K562 (cell line): ENCODE data around the gene CASR. TPM values are rescaled to one million over a fixed set of nuclear protein-coding genes. Genes with fewer than 3 reads are reported as not detected.
A peak's percentile ranks its signal among the peaks of the same experiment; 100 is the strongest.

Experiments used
- ATAC-seq: fragments of 200-7000 bp; cut with Tn5 transposase; 3 replicates; pipeline ENCODE4 v1.9.1; 2020; ENCODE audit warnings: moderate library complexity
- BruUV-seq: library from RNA; stranded (reverse); fragments of 400-500 nt; replicated peaks from 2 replicates; lab custom pipeline; 2021; lab: Mats Ljungman, UMichigan
- CTCF ChIA-PET: fragments of 300-600 bp; formaldehyde crosslinking; extraction: SDS; loops from one replicate; lab custom pipeline; 2021; ENCODE audit warnings: low intra/inter-chr PET ratio; lab: Yijun Ruan, JAX
- POLR2A ChIA-PET: fragments of 300-600, 350-650 bp; sonication (Branson Sonifier 250); formaldehyde crosslinking; extraction: SDS; loops from one replicate; lab custom pipeline; 2021; ENCODE audit warnings: antibody characterized with exemption, inconsistent platforms; lab: Yijun Ruan, JAX
- DNase-seq, 4 experiments: peaks; one replicate each; pipeline versions ENCODE4 v3.0.0 to v3.0.0-alpha.2; 2011 to 2018; ENCODE audit warnings: low spot score in 3 of 4, mixed read lengths in 3 of 4; ENCODE audit errors: extremely low read depth in 1 of 4
- FAIRE-seq: peaks from 2 replicates; lab custom pipeline; 2011; peaks lifted over from hg19 to GRCh38; lab: Jason Lieb, UNC
- H2AFZ ChIP-seq: 2 replicates; pipeline ENCODE4 v1.6.0; 2011; ENCODE audit warnings: low read depth, low read length, control low read depth, inconsistent platforms
- H3K27ac ChIP-seq: fragments of 200-600 bp; 3 replicates; pipeline ENCODE4 v1.8.0; 2011; ENCODE audit warnings: low read depth, mild to moderate bottlenecking, control low read depth, inconsistent platforms, low read length, moderate library complexity, mixed read lengths; ENCODE audit errors: extremely low read depth
- H3K27me3 ChIP-seq, 2 experiments: fragments of 300-600 bp in 1 of 2; 2 replicates in 1 of 2; 3 replicates in 1 of 2; pipeline versions ENCODE4 v1.6.0 to v1.8.0; 2011; ENCODE audit warnings: inconsistent platforms in 2 of 2, low read length in 2 of 2, mild to moderate bottlenecking in 1 of 2, mixed read lengths in 1 of 2, moderate library complexity in 1 of 2; ENCODE audit not compliant: control insufficient read depth in 2 of 2, insufficient read depth in 2 of 2
- H3K36me3 ChIP-seq: fragments of 300-600 bp; 3 replicates; pipeline ENCODE4 v1.8.0; 2011; ENCODE audit warnings: mild to moderate bottlenecking, low read length, inconsistent platforms; ENCODE audit not compliant: control insufficient read depth, insufficient read depth
- H3K4me1 ChIP-seq, 2 experiments: fragments of 200-600 bp in 1 of 2; replicated peaks in 1 of 2; 2 replicates in 1 of 2; 3 replicates in 1 of 2; pipeline versions ENCODE4 v1.5.1 to v1.8.0; 2011; ENCODE audit warnings: inconsistent platforms in 2 of 2, low read length in 2 of 2, mild to moderate bottlenecking in 1 of 2, mixed read lengths in 1 of 2, moderate library complexity in 1 of 2; ENCODE audit not compliant: control insufficient read depth in 2 of 2, insufficient read depth in 2 of 2
- H3K4me2 ChIP-seq: 2 replicates; pipeline ENCODE4 v1.6.1; 2011; ENCODE audit warnings: low read length, control low read depth, inconsistent platforms, mixed read lengths; ENCODE audit not compliant: insufficient read depth
- H3K4me3 ChIP-seq: fragments of 200-600 bp; sonication (generic), shearing (Covaris generic); 2 replicates; pipeline ENCODE4 v1.5.1; 2016; ENCODE audit warnings: control low read depth, inconsistent platforms
- H3K79me2 ChIP-seq: fragments of 200-600 bp; 3 replicates; pipeline ENCODE4 v1.8.0; 2011; ENCODE audit warnings: low read length, inconsistent platforms; ENCODE audit not compliant: control insufficient read depth, insufficient read depth
- H3K9ac ChIP-seq, 2 experiments: 2 replicates each; pipeline versions ENCODE4 v1.6.0 to v1.6.1; 2011; ENCODE audit warnings: low read depth in 2 of 2, low read length in 2 of 2, control low read depth in 1 of 2, inconsistent platforms in 1 of 2, mild to moderate bottlenecking in 1 of 2, mixed read lengths in 1 of 2; ENCODE audit not compliant: insufficient read depth in 1 of 2
- H3K9me1 ChIP-seq: one replicate; pipeline ENCODE4 v1.6.0; 2011; ENCODE audit warnings: inconsistent platforms, mild to moderate bottlenecking, low read length, moderate library complexity; ENCODE audit not compliant: control insufficient read depth, insufficient read depth
- H3K9me3 ChIP-seq: replicated peaks from 2 replicates; pipeline ENCODE4 v1.5.1; 2011; ENCODE audit warnings: low read depth, low read length, inconsistent platforms; ENCODE audit not compliant: control insufficient read depth, insufficient read depth
- H4K20me1 ChIP-seq: replicated peaks from 2 replicates; pipeline ENCODE4 v1.6.1; 2011; ENCODE audit warnings: low read length, inconsistent platforms, mixed read lengths; ENCODE audit not compliant: control insufficient read depth, insufficient read depth
- BRD9 ChIP-seq: fragments of 450-650 bp; IDR thresholded peaks from 2 replicates; pipeline ENCODE4 v1.6.1; 2018; ENCODE audit warnings: low read depth; ENCODE audit not compliant: partially characterized antibody
- DDX20 ChIP-seq: fragments of 450-650 bp; IDR thresholded peaks from 2 replicates; pipeline ENCODE4 v1.6.1; 2016; ENCODE audit warnings: missing genetic modification characterization, low read depth, mild to moderate bottlenecking, missing compliant biosample characterization, moderate library complexity
- KDM1A ChIP-seq, 2 experiments: fragments of 450-650 bp; IDR thresholded peaks; 2 replicates each; pipeline ENCODE4 v1.6.1; 2016; ENCODE audit warnings: mild to moderate bottlenecking in 2 of 2
- RBM34 ChIP-seq: fragments of 200-400 bp; formaldehyde crosslinking; IDR thresholded peaks from 2 replicates; pipeline ENCODE4 v1.6.1; 2018; ENCODE audit warnings: low read length, borderline replicate concordance; ENCODE audit not compliant: insufficient read depth
- WGBS: fragments of 100-300 bp; shearing (Covaris generic); methylation state at CpG from one replicate; pipeline ENCODE4 v1.1.6; 2016; ENCODE audit warnings: low coverage, mixed read lengths; ENCODE audit not compliant: insufficient coverage; ENCODE audit errors: missing lambda C conversion rate; 5-methylcytosine and 5-hydroxymethylcytosine counted together
- in situ Hi-C: fragments of 300-500 bp; cut with MboI; formaldehyde crosslinking; loops from 4 replicates; pipeline ENCODE4 v1.15.0; 2018; ENCODE audit warnings: inconsistent platforms, mixed read lengths
- intact Hi-C: fragments of 100-400 bp; cut with micrococcal nuclease; formaldehyde crosslinking; loops from 2 replicates; pipeline ENCODE4 v1.14.2; 2022
- polyA plus RNA-seq, 8 experiments: library from polyadenylated mRNA; depleted of rRNA in 4 of 8; stranded (reverse) in 5 of 8; unstranded in 3 of 8; fragments of >200 nt; fragmentation: Nextera tagmentation in 2 of 8; fragmentation: Illumina TruSeq in 1 of 8; extraction: Ambion mirVana in 2 of 8; extraction: Trizol in 1 of 8; gene quantifications; 2 replicates each; pipeline versions ENCODE4 v1.2.1 to v1.2.3, GENCODE V29; 2011 to 2014; ENCODE audit warnings: inconsistent platforms in 1 of 8, missing spikeins in 1 of 8
- total RNA-seq, 7 experiments: library from RNA; depleted of rRNA in 6 of 7; stranded (reverse); fragments of >200 nt in 6 of 7; fragmentation: Illumina TruSeq in 2 of 7; extraction: Trizol in 2 of 7; gene quantifications; 2 replicates each; pipeline versions ENCODE4 v1.2.1 to v1.2.3, GENCODE V29; 2011 to 2021; ENCODE audit warnings: low replicate concordance in 1 of 7
- TF ChIP-seq, protein P1 (sequence below): fragments of 450-650 bp; IDR thresholded peaks from 2 replicates; pipeline ENCODE4 v1.6.1; 2017; ENCODE audit warnings: antibody characterized with exemption, mild to moderate bottlenecking
- TF ChIP-seq, protein P2 (sequence below): fragments of 200-800 bp; sonication (Bioruptor generic); IDR thresholded peaks from 2 replicates; pipeline ENCODE4 v1.6.1; 2017; ENCODE audit warnings: missing genetic modification characterization, missing compliant biosample characterization
- TF ChIP-seq, protein P3 (sequence below), 2 experiments: fragments of 450-650 bp in 1 of 2; sonication (generic) in 1 of 2; formaldehyde crosslinking in 1 of 2; IDR thresholded peaks; 2 replicates each; pipeline versions ENCODE4 v1.7.1 to v1.9.0; 2016 to 2022; ENCODE audit warnings: inconsistent platforms in 1 of 2, mild to moderate bottlenecking in 1 of 2, missing genetic modification reagents in 1 of 2

The CASR gene
- total and polyA plus RNA-seq, 9 of the 15 experiments (the other 6 are each of a cell fraction or from before 2014, with no cell fraction given) = not detected

DNA sequence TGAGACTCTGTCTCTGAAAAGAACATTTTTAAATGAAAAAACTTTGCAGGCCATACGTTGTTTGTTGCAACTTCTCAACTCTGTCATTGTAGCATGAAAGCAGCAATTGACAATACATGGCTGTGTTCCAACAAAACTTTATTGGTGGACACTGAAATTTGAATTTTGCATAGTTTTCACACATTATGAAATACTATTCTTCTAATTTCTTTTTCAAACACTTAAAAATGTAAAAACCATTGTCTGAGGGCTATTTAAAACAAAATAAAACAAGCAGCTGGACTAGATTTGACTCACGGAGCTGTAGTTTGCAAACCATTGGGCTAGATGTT is 123.1 kb downstream of the CASR start:
- POLR2A ChIA-PET = interaction anchor here (1.1 kb wide), 1 partner anchor 9 kb away, joined by 3 read pairs; no protein-coding TSS in a partner anchor
- intact Hi-C loops = loop anchor here (5.0 kb wide), 1 partner anchor 51 kb away; no protein-coding TSS in a partner anchor
- FAIRE-seq = no peak

More for the DNA sequence above, 123.1 kb downstream of the CASR start:
- WGBS = 4% methylated on average over 2 of the region's 2 CpGs
- no peaks in the 10 kb centered on the region; a peak in 1 of 5 replicates for H3K27me3 ChIP-seq
- in situ Hi-C loops = no loop called here
- H2AFZ ChIP-seq = no peak overlapping the region
- TF ChIP-seq, protein P1, sequence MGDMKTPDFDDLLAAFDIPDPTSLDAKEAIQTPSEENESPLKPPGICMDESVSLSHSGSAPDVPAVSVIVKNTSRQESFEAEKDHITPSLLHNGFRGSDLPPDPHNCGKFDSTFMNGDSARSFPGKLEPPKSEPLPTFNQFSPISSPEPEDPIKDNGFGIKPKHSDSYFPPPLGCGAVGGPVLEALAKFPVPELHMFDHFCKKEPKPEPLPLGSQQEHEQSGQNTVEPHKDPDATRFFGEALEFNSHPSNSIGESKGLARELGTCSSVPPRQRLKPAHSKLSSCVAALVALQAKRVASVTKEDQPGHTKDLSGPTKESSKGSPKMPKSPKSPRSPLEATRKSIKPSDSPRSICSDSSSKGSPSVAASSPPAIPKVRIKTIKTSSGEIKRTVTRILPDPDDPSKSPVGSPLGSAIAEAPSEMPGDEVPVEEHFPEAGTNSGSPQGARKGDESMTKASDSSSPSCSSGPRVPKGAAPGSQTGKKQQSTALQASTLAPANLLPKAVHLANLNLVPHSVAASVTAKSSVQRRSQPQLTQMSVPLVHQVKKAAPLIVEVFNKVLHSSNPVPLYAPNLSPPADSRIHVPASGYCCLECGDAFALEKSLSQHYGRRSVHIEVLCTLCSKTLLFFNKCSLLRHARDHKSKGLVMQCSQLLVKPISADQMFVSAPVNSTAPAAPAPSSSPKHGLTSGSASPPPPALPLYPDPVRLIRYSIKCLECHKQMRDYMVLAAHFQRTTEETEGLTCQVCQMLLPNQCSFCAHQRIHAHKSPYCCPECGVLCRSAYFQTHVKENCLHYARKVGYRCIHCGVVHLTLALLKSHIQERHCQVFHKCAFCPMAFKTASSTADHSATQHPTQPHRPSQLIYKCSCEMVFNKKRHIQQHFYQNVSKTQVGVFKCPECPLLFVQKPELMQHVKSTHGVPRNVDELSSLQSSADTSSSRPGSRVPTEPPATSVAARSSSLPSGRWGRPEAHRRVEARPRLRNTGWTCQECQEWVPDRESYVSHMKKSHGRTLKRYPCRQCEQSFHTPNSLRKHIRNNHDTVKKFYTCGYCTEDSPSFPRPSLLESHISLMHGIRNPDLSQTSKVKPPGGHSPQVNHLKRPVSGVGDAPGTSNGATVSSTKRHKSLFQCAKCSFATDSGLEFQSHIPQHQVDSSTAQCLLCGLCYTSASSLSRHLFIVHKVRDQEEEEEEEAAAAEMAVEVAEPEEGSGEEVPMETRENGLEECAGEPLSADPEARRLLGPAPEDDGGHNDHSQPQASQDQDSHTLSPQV = no peak
- TF ChIP-seq KDM1A (IDR thresholded peaks at IDR 0.05) = no peak
- no peak for TF ChIP-seq BRD9
- TF ChIP-seq, protein P2, sequence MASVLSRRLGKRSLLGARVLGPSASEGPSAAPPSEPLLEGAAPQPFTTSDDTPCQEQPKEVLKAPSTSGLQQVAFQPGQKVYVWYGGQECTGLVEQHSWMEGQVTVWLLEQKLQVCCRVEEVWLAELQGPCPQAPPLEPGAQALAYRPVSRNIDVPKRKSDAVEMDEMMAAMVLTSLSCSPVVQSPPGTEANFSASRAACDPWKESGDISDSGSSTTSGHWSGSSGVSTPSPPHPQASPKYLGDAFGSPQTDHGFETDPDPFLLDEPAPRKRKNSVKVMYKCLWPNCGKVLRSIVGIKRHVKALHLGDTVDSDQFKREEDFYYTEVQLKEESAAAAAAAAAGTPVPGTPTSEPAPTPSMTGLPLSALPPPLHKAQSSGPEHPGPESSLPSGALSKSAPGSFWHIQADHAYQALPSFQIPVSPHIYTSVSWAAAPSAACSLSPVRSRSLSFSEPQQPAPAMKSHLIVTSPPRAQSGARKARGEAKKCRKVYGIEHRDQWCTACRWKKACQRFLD (CRISPR knock-in tag) = no peak
- TF ChIP-seq, protein P3, sequence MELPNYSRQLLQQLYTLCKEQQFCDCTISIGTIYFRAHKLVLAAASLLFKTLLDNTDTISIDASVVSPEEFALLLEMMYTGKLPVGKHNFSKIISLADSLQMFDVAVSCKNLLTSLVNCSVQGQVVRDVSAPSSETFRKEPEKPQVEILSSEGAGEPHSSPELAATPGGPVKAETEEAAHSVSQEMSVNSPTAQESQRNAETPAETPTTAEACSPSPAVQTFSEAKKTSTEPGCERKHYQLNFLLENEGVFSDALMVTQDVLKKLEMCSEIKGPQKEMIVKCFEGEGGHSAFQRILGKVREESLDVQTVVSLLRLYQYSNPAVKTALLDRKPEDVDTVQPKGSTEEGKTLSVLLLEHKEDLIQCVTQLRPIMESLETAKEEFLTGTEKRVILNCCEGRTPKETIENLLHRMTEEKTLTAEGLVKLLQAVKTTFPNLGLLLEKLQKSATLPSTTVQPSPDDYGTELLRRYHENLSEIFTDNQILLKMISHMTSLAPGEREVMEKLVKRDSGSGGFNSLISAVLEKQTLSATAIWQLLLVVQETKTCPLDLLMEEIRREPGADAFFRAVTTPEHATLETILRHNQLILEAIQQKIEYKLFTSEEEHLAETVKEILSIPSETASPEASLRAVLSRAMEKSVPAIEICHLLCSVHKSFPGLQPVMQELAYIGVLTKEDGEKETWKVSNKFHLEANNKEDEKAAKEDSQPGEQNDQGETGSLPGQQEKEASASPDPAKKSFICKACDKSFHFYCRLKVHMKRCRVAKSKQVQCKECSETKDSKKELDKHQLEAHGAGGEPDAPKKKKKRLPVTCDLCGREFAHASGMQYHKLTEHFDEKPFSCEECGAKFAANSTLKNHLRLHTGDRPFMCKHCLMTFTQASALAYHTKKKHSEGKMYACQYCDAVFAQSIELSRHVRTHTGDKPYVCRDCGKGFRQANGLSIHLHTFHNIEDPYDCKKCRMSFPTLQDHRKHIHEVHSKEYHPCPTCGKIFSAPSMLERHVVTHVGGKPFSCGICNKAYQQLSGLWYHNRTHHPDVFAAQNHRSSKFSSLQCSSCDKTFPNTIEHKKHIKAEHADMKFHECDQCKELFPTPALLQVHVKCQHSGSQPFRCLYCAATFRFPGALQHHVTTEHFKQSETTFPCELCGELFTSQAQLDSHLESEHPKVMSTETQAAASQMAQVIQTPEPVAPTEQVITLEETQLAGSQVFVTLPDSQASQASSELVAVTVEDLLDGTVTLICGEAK (IDR thresholded peaks at IDR 0.05) = peak; percentile 72
- TF ChIP-seq, protein P3 (CRISPR knock-in tag; IDR thresholded peaks at IDR 0.05) = no peak
- no peak for TF ChIP-seq RBM34
- TF ChIP-seq DDX20 (tag) = no peak
- no peak overlapping the region for H3K27ac ChIP-seq
- H3K9me3 ChIP-seq = no peaks in the 10 kb centered on the region
- no peaks in the 10 kb centered on the region for H3K9me1 ChIP-seq
- DNase-seq = no peak
- no peak overlapping the region for H3K4me2 ChIP-seq
- H3K79me2 ChIP-seq = no peaks in the 10 kb centered on the region
- H3K4me3 ChIP-seq = no peak overlapping the region
- no peak for ATAC-seq
- H3K9ac ChIP-seq = no peak overlapping the region
- no peaks in the 10 kb centered on the region for H3K36me3 ChIP-seq
- H3K4me1 ChIP-seq = no peaks in the 10 kb centered on the region
- no peaks in the 10 kb centered on the region for H4K20me1 ChIP-seq
- BruUV-seq = no TSS peak
- CTCF ChIA-PET = interaction anchor here (0.6 kb wide), 1 partner anchor 762 kb away, joined by 3 read pairs; no protein-coding TSS in a partner anchor
